NT2/D1 (cell line): Measurements from ENCODE around the gene CALML5.

Experiments used
- DNase-seq: peaks from one replicate; pipeline ENCODE4 v3.0.0-alpha.2; 2011; ENCODE audit warnings: low read depth, low spot score
- H3K27me3 ChIP-seq: 2 replicates; pipeline ENCODE4 v1.6.0; 2011; ENCODE audit warnings: mild to moderate bottlenecking; ENCODE audit not compliant: insufficient read length, insufficient read depth
- H3K36me3 ChIP-seq: 2 replicates; pipeline ENCODE4 v1.6.1; 2011; ENCODE audit warnings: mild to moderate bottlenecking, low read length, mixed read lengths; ENCODE audit not compliant: insufficient read depth, insufficient read length
- H3K4me1 ChIP-seq: 2 replicates; pipeline ENCODE4 v1.5.1; 2011; ENCODE audit not compliant: insufficient read depth, insufficient read length
- H3K4me3 ChIP-seq: 2 replicates; pipeline ENCODE4 v1.5.1; 2011; ENCODE audit warnings: low read depth; ENCODE audit not compliant: insufficient read length
- H3K9ac ChIP-seq: 2 replicates; pipeline ENCODE4 v1.6.0; 2011; ENCODE audit warnings: low read depth; ENCODE audit not compliant: insufficient read length
- H3K9me3 ChIP-seq: 2 replicates; pipeline ENCODE4 v1.5.1; 2011; ENCODE audit warnings: mild to moderate bottlenecking, low read length; ENCODE audit not compliant: insufficient read depth
- SUZ12 ChIP-seq: IDR thresholded peaks from 2 replicates; pipeline ENCODE4 v1.6.1; 2011; ENCODE audit not compliant: insufficient read length, insufficient read depth; ENCODE audit errors: extremely low read depth
- YY1 ChIP-seq: IDR thresholded peaks from 2 replicates; pipeline ENCODE4 v1.6.1; 2011; ENCODE audit not compliant: insufficient read length, insufficient read depth
- ZNF274 ChIP-seq: IDR thresholded peaks from 2 replicates; pipeline ENCODE4 v1.6.1; 2011; ENCODE audit warnings: mild to moderate bottlenecking, low read depth, low read length

Gene CALML5

DNA sequence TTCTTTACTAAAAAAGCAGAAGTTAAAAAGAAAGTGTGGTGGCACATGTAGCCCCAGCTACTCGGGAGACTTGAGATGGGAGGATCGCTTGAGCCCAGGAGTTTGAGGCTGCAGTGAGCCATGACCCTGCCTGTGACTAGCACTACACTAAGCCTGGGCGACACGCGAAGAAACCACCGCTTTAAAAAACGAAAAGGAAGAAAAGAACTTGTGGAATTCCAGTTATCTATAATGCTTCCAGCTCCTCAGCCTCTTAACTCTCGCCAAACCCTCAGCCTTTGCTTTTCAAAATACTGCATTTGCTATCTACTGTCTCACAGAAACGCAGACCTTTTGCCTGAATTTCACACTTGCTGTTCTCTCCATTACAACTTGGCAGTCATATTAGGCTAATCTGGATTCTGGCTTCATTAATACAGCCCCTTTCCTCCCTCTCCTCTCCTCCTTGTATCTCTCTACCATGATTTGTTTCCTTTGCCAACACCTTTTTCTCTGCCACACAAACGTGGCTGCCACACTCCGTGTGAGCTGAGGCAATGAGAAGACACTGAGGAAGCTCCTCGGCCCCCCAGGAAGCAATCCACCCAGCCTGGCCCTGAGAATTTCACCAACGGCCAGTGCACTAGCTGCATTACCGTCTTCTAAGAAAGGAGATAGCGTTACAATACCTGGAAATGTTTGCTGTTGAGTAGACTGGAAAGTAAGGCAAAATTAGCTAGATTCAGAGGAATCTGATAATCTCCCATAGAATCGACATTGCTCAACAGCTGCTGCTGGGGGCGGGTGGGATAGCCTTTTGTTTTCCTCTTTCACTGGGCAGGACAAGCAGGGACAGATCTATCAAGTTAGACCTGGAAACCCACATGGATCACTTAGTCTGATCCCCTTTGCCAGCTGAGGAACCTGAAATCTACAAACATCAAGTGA lies 37.2 kb downstream of the CALML5 start:
- no peaks in the 10 kb centered on the region for H3K4me1 ChIP-seq
- peaks cover 31% of the 10 kb centered on the region for H3K36me3 ChIP-seq
- peak overlapping the region; percentile 11 for H3K9ac ChIP-seq
- no peak for TF ChIP-seq ZNF274
- no peak for TF ChIP-seq SUZ12
- no peak for TF ChIP-seq YY1
- no peaks in the 10 kb centered on the region for H3K9me3 ChIP-seq
- no peak overlapping the region for H3K4me3 ChIP-seq
- H3K27me3 ChIP-seq = no peaks in the 10 kb centered on the region
- DNase-seq = no peak

DNA sequence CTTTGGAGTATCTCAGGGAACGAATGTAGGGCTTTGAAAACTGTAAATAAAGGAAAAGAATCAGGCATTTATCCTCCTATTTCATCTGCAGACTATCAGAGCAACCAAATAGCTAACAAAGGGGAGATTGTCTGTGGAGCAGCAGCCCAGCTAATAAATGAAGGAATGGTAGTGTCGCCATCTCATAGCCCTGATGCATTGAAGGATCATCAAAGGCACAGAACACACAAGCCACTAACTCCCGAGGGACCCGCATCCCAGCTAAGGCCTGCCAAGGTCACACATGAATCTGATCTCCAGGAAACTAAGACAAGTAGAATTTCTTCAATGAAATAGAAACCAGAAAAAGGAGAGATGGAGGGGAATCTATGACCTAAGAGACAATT lies 38.2 kb downstream of the CALML5 start:
- no peak for DNase-seq
- no peaks in the 10 kb centered on the region for H3K27me3 ChIP-seq
- no peak overlapping the region for H3K9ac ChIP-seq
- H3K36me3 ChIP-seq = peaks cover 41% of the 10 kb centered on the region
- no peaks in the 10 kb centered on the region for H3K4me1 ChIP-seq
- no peaks in the 10 kb centered on the region for H3K9me3 ChIP-seq
- TF ChIP-seq YY1 (no peak), ZNF274 (no peak), SUZ12 (no peak)
- no peak overlapping the region for H3K4me3 ChIP-seq

DNA sequence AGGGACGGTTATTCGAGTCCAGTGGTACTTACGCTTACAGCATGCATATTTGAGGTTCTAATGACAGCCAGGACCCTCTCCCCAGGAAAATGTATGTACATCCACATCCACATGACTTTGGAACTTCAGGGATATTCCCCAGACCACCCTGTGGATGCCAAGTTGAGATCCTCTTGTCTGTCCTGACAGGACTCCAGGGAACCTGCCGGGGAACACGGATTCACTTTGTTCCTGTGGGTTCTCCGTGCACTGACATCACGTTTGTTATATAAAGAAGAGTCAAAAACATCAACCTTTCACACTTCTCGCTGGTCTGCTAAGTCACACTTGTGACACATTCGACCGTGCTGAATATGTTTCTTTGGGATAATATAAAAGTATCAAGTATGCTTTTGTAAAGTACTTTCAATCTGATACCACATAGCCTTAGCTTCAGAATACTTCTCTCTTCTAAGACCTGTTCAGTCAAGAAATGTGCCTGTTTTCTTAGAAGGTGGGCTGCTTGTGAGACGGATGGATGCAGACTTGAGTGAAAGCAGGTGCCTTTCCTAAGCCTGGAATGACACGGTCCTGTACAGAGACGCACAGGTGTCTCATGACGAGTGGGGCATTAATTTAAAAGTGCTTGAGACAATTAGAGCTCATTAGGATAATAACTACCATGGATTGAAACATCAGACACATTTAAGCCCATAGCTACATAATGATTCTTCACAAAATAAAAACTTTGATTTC lies 38.7 kb downstream of the CALML5 start:
- H3K4me3 ChIP-seq = no peak overlapping the region
- no peaks in the 10 kb centered on the region for H3K27me3 ChIP-seq
- no peak overlapping the region for H3K9ac ChIP-seq
- no peak for DNase-seq
- no peaks in the 10 kb centered on the region for H3K4me1 ChIP-seq
- peaks cover 47% of the 10 kb centered on the region for H3K36me3 ChIP-seq
- no peaks in the 10 kb centered on the region for H3K9me3 ChIP-seq
- TF ChIP-seq ZNF274 (no peak), YY1 (no peak), SUZ12 (no peak)

DNA sequence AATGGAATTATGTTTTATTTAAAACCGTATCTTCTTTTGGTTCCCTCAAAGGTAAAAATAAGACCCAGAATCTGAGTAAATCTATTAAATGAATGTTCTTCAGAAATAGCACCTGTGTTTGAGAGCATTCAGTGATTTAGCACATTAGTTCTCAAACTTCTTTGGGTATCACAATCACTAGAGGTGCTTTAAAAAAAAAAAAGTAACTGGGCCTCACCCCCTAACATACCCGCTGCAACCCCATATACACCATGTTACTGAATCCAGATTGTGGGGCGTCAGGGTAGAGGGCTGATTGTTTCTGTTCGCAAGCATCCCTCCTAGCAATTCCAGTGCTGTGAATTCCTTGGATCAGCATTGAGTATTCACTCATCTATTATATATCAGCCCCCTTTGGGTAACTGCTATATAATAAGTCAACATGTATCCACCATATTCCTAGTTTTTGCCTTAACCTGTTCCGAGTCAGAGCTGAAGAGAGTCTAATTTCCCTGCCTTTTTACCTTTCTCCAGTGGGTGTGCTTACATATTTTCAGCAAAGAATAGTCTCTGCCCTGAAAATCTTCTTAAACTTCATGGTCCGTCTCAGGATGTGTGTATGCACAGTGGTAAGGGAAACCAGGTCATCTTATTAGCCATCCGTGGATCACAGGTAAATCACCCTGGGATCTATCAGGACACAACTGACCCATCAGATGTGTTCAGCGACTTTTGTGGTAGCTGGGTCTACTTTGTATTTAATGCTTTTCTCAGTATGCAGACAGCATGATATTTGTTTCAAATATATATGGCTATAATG lies 40.2 kb downstream of the CALML5 start:
- H3K9ac ChIP-seq = no peak overlapping the region
- TF ChIP-seq SUZ12 (no peak), ZNF274 (no peak), YY1 (no peak)
- H3K4me1 ChIP-seq = no peaks in the 10 kb centered on the region
- no peak overlapping the region for H3K4me3 ChIP-seq
- no peak for DNase-seq
- H3K9me3 ChIP-seq = no peaks in the 10 kb centered on the region
- peaks cover 61% of the 10 kb centered on the region for H3K36me3 ChIP-seq
- H3K27me3 ChIP-seq = no peaks in the 10 kb centered on the region

DNA sequence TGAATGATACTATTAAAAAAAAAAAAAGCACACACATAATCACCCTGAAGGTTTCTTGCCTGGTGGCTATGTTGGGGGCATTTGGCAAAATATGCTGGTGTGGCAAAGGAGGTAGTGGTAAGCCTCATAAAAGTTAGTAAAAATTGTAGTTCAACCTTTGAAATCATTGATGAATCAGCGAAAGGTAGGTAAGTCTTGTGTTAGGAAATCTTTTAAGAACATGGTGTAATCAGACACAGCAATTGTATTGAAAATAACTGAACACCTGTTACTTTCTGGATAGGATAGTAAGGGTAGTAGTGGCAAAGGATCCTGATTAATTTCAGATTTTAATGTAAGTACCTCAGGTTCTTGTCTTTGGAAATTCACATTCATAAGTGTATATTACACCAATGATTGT lies 40.9 kb downstream of the CALML5 start:
- no peaks in the 10 kb centered on the region for H3K9me3 ChIP-seq
- no peak for DNase-seq
- TF ChIP-seq SUZ12 = no peak
- no peak for TF ChIP-seq YY1
- TF ChIP-seq ZNF274 = no peak
- H3K36me3 ChIP-seq = peaks cover 69% of the 10 kb centered on the region
- H3K4me1 ChIP-seq = no peaks in the 10 kb centered on the region
- H3K9ac ChIP-seq = no peak overlapping the region
- H3K4me3 ChIP-seq = no peak overlapping the region
- H3K27me3 ChIP-seq = no peaks in the 10 kb centered on the region

DNA sequence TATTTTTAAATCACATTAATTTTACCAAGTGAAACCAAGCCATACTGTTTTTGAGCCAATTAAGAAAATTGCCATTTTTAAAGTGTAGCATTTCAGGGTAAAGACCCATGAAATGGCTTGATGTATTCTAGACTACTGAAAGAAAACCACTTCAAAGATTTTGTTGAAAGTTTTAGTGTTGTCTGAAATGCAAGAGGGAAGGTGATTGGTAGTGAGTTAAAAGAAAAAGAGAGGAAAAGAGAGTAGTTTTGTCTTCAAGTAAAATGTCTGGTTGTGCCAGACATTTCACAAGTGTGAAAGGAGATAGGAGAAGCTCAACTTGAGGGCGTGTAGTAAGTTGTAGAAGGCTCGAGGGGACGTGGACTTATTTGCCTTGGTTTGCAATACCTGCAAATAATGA lies 41.6 kb downstream of the CALML5 start:
- peaks cover 75% of the 10 kb centered on the region for H3K36me3 ChIP-seq
- TF ChIP-seq SUZ12 (no peak), ZNF274 (no peak), YY1 (no peak)
- no peaks in the 10 kb centered on the region for H3K9me3 ChIP-seq

DNA sequence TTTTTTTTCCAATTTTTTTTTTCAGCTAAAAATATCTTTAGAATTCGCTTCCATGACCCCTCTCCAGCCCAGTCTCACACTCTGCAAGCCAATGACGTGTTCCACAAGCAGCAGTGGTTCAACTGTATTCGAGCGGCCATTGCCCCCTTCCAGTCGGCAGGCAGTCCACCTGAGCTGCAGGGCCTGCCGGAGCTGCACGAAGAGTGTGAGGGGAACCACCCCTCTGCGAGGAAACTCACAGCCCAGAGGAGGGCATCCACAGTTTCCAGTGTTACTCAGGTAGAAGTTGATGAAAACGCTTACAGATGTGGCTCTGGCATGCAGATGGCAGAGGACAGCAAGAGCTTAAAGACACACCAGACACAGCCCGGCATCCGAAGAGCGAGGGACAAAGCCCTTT lies 42.8 kb downstream of the CALML5 start:
- H3K4me3 ChIP-seq = no peak overlapping the region
- H3K9ac ChIP-seq = no peak overlapping the region
- H3K36me3 ChIP-seq = peaks cover 87% of the 10 kb centered on the region

More for the DNA sequence above, 41.6 kb downstream of the CALML5 start:
- no peak overlapping the region for H3K9ac ChIP-seq
- DNase-seq = no peak
- H3K27me3 ChIP-seq = no peaks in the 10 kb centered on the region
- H3K4me3 ChIP-seq = no peak overlapping the region
- no peaks in the 10 kb centered on the region for H3K4me1 ChIP-seq

More for the DNA sequence above, 42.8 kb downstream of the CALML5 start:
- TF ChIP-seq ZNF274 (no peak), SUZ12 (no peak), YY1 (no peak)
- H3K27me3 ChIP-seq = no peaks in the 10 kb centered on the region
- no peaks in the 10 kb centered on the region for H3K4me1 ChIP-seq
- no peak for DNase-seq
- no peaks in the 10 kb centered on the region for H3K9me3 ChIP-seq
